ENCODE data around the gene USP9Y. TPM values are rescaled to one million over a fixed set of nuclear protein-coding genes. Genes with fewer than 3 reads are reported as not detected.

Gene USP9Y
- total and polyA plus RNA-seq, 2 donors = under 0.01 to 13.1 TPM

GRCh38 chrY:12729746-12730145, 28.7 kb downstream of the USP9Y start:
- 81% methylated on average over 2 of the region's 2 CpGs for WGBS
- DNase-seq (ENCODE audit: extremely low spot score) = no peak
- H3K4me3 ChIP-seq (ENCODE audit: low read depth, low read length) = no peak overlapping the region
- no peaks in the 10 kb centered on the region for H3K4me1 ChIP-seq (ENCODE audit: insufficient read depth)
- no peak overlapping the region for H3K27ac ChIP-seq (ENCODE audit: low read depth)
- H3K36me3 ChIP-seq (ENCODE audit: insufficient read depth) = peaks cover 3% of the 10 kb centered on the region

- H3K36me3 ChIP-seq (ENCODE audit: insufficient read depth) = peaks cover 2% of the 10 kb centered on the region
- H3K4me3 ChIP-seq (ENCODE audit: low read depth, low read length) = no peak overlapping the region
- H3K27ac ChIP-seq (ENCODE audit: low read depth) = no peak overlapping the region
- no peaks in the 10 kb centered on the region for H3K4me1 ChIP-seq (ENCODE audit: insufficient read depth)
- 91% methylated on average over 3 of the region's 3 CpGs for WGBS
- no peak for DNase-seq (ENCODE audit: extremely low spot score)
These were observed 32.6 kb downstream of the USP9Y start for GRCh38 chrY:12733625-12734024.

GRCh38 chrY:12734051-12734450, 33.0 kb downstream of the USP9Y start:
- Histone ChIP-seq H3K36me3 (ENCODE audit: insufficient read depth) (peaks cover 2% of the 10 kb centered on the region), H3K27ac (ENCODE audit: low read depth) (no peak overlapping the region), H3K4me3 (ENCODE audit: low read depth, low read length) (no peak overlapping the region), H3K4me1 (ENCODE audit: insufficient read depth) (no peaks in the 10 kb centered on the region)
- no peak for DNase-seq (ENCODE audit: extremely low spot score)
- WGBS = 54% methylated on average over 2 of the region's 2 CpGs

GRCh38 chrY:12741414-12741813, 40.4 kb downstream of the USP9Y start:
- no peak overlapping the region for H3K27ac ChIP-seq (ENCODE audit: low read depth)
- no peaks in the 10 kb centered on the region for H3K36me3 ChIP-seq (ENCODE audit: insufficient read depth)
- 88% methylated on average over 2 of the region's 2 CpGs for WGBS
- no peaks in the 10 kb centered on the region for H3K4me1 ChIP-seq (ENCODE audit: insufficient read depth)
- DNase-seq (ENCODE audit: extremely low spot score) = no peak
- H3K4me3 ChIP-seq (ENCODE audit: low read depth, low read length) = no peak overlapping the region

- DNase-seq (ENCODE audit: extremely low spot score) = no peak
- Histone ChIP-seq H3K27ac (ENCODE audit: low read depth) (no peak overlapping the region), H3K4me1 (ENCODE audit: insufficient read depth) (no peaks in the 10 kb centered on the region), H3K4me3 (ENCODE audit: low read depth, low read length) (no peak overlapping the region), H3K36me3 (ENCODE audit: insufficient read depth) (no peaks in the 10 kb centered on the region)
- WGBS = 93% methylated on average over 4 of the region's 4 CpGs
These were observed 41.7 kb downstream of the USP9Y start for GRCh38 chrY:12742725-12743124.

- Histone ChIP-seq H3K4me3 (ENCODE audit: low read depth, low read length) (no peak overlapping the region), H3K27ac (ENCODE audit: low read depth) (no peak overlapping the region), H3K4me1 (ENCODE audit: insufficient read depth) (no peaks in the 10 kb centered on the region), H3K36me3 (ENCODE audit: insufficient read depth) (no peaks in the 10 kb centered on the region)
- WGBS = 69% methylated on average over 2 of the region's 2 CpGs
- DNase-seq (ENCODE audit: extremely low spot score) = no peak
These were observed 43.1 kb downstream of the USP9Y start for GRCh38 chrY:12744091-12744490.

GRCh38 chrY:12749293-12749692, 48.3 kb downstream of the USP9Y start:
- H3K4me3 ChIP-seq (ENCODE audit: low read depth, low read length) = no peak overlapping the region
- no peaks in the 10 kb centered on the region for H3K4me1 ChIP-seq (ENCODE audit: insufficient read depth)
- DNase-seq (ENCODE audit: extremely low spot score) = no peak
- no peak overlapping the region for H3K27ac ChIP-seq (ENCODE audit: low read depth)
- WGBS = 88% methylated on average over 1 of the region's 1 CpG
- no peaks in the 10 kb centered on the region for H3K36me3 ChIP-seq (ENCODE audit: insufficient read depth)

- Histone ChIP-seq H3K36me3 (ENCODE audit: insufficient read depth) (no peaks in the 10 kb centered on the region), H3K4me3 (ENCODE audit: low read depth, low read length) (no peak overlapping the region), H3K27ac (ENCODE audit: low read depth) (no peak overlapping the region), H3K4me1 (ENCODE audit: insufficient read depth) (no peaks in the 10 kb centered on the region)
- WGBS = 85% methylated on average over 6 of the region's 6 CpGs
- DNase-seq (ENCODE audit: extremely low spot score) = no peak
These were observed 51.8 kb downstream of the USP9Y start for GRCh38 chrY:12752856-12753255.

GRCh38 chrY:12756021-12756420, 55.0 kb downstream of the USP9Y start:
- no peak for DNase-seq (ENCODE audit: extremely low spot score)
- WGBS = 36% methylated on average over 1 of the region's 1 CpG
- Histone ChIP-seq H3K27ac (ENCODE audit: low read depth) (no peak overlapping the region), H3K36me3 (ENCODE audit: insufficient read depth) (no peaks in the 10 kb centered on the region), H3K4me3 (ENCODE audit: low read depth, low read length) (no peak overlapping the region), H3K4me1 (ENCODE audit: insufficient read depth) (no peaks in the 10 kb centered on the region)

GRCh38 chrY:12765976-12766375, 64.9 kb downstream of the USP9Y start:
- Histone ChIP-seq H3K4me3 (ENCODE audit: low read depth, low read length) (no peak overlapping the region), H3K36me3 (ENCODE audit: insufficient read depth) (no peaks in the 10 kb centered on the region), H3K4me1 (ENCODE audit: insufficient read depth) (no peaks in the 10 kb centered on the region), H3K27ac (ENCODE audit: low read depth) (no peak overlapping the region)
- DNase-seq (ENCODE audit: extremely low spot score) = no peak
- 72% methylated on average over 4 of the region's 4 CpGs for WGBS

- H3K4me3 ChIP-seq (ENCODE audit: low read depth, low read length) = no peak overlapping the region
These were observed 83.5 kb downstream of the USP9Y start for GRCh38 chrY:12784521-12784920.

GRCh38 chrY:12793999-12794398, 93.0 kb downstream of the USP9Y start:
- Histone ChIP-seq H3K36me3 (ENCODE audit: insufficient read depth) (peaks cover 1% of the 10 kb centered on the region), H3K4me1 (ENCODE audit: insufficient read depth) (no peaks in the 10 kb centered on the region), H3K4me3 (ENCODE audit: low read depth, low read length) (no peak overlapping the region), H3K27ac (ENCODE audit: low read depth) (no peak overlapping the region)
- no peak for DNase-seq (ENCODE audit: extremely low spot score)
- 81% methylated on average over 1 of the region's 1 CpG for WGBS

More at GRCh38 chrY:12784521-12784920, 83.5 kb downstream of the USP9Y start:
- DNase-seq (ENCODE audit: extremely low spot score) = no peak
- 97% methylated on average over 3 of the region's 3 CpGs for WGBS
- no peak overlapping the region for H3K27ac ChIP-seq (ENCODE audit: low read depth)
- no peaks in the 10 kb centered on the region for H3K4me1 ChIP-seq (ENCODE audit: insufficient read depth)
- H3K36me3 ChIP-seq (ENCODE audit: insufficient read depth) = peaks cover 2% of the 10 kb centered on the region

GRCh38 chrY:12808046-12808445, 107.0 kb downstream of the USP9Y start:
- Histone ChIP-seq H3K36me3 (ENCODE audit: insufficient read depth) (no peaks in the 10 kb centered on the region), H3K27ac (ENCODE audit: low read depth) (no peak overlapping the region), H3K4me3 (ENCODE audit: low read depth, low read length) (no peak overlapping the region), H3K4me1 (ENCODE audit: insufficient read depth) (no peaks in the 10 kb centered on the region)
- DNase-seq (ENCODE audit: extremely low spot score) = no peak
- WGBS = 83% methylated on average over 1 of the region's 1 CpG

- H3K4me1 ChIP-seq (ENCODE audit: insufficient read depth) = no peaks in the 10 kb centered on the region
- H3K36me3 ChIP-seq (ENCODE audit: insufficient read depth) = no peaks in the 10 kb centered on the region
- no peak for DNase-seq (ENCODE audit: extremely low spot score)
- WGBS = 29% methylated on average over 3 of the region's 3 CpGs
- no peak overlapping the region for H3K27ac ChIP-seq (ENCODE audit: low read depth)
- no peak overlapping the region for H3K4me3 ChIP-seq (ENCODE audit: low read depth, low read length)
These were observed 108.0 kb downstream of the USP9Y start for GRCh38 chrY:12809034-12809433.

- Histone ChIP-seq H3K4me3 (ENCODE audit: low read depth, low read length) (no peak overlapping the region), H3K27ac (ENCODE audit: low read depth) (no peak overlapping the region), H3K36me3 (ENCODE audit: insufficient read depth) (no peaks in the 10 kb centered on the region), H3K4me1 (ENCODE audit: insufficient read depth) (no peaks in the 10 kb centered on the region)
- DNase-seq (ENCODE audit: extremely low spot score) = no peak
- 25% methylated on average over 1 of the region's 1 CpG for WGBS
These were observed 122.4 kb downstream of the USP9Y start for GRCh38 chrY:12823408-12823807.

All from urinary bladder (tissue), 4 donors.